ENCODE data around the gene TMEM236.
A peak's percentile ranks its signal among the peaks of the same experiment; 100 is the strongest.

TMEM236 gene

DNA sequence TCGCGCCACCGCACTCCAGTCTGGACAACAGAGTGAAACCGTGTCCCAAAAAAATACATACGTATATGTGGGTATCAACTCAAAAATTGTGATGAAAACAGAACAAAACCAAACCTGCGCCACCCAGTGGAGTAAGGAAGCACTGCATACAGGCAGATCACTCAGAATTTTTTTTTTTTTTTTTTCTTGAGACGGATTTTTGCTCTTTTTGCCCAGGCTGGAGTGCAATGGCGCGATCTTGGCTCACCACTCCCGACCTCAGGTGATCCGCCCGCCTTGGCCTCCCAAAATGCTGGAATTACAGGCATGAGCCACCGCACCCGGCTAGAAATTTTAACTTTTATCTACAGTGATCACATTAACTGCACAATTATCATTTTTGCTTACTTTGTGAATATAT, 9.1 kb upstream of the TMEM236 start:
- DNase-seq, result peak; percentile 54

GRCh38 chr10:17743437-17743836, 8.6 kb upstream of the TMEM236 start:
- peak; percentile 17 for DNase-seq

DNA sequence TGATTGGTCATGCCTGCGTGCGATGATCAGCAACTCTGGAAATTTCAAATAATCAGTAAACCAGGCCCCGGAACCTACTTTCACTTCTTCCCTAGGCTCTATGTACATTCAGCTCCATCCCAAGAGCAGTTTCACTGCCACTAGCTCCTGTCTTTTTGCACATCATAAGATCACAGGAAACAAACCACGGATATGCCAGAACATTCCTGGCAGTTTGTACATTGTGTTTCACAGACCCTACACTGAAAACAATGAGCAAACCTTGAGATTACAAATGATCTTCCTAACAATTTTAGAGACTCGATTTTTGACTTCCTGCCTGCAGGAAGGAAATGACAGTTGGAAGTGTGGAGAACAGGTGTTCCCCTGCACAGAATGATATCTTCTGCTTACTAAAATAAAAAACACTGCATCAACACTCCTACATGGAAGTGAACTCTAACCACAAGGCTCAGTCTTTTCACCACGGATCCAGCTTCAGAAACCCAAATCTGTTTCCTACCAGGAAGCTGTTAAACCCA, 7.6 kb upstream of the TMEM236 start:
- peak; percentile 55 for DNase-seq

- no peak for DNase-seq
These were observed 4.0 kb upstream of the TMEM236 start for GRCh38 chr10:17747883-17748550.

- DNase-seq, result no peak
These were observed 2.1 kb upstream of the TMEM236 start for GRCh38 chr10:17749890-17750289.

DNA sequence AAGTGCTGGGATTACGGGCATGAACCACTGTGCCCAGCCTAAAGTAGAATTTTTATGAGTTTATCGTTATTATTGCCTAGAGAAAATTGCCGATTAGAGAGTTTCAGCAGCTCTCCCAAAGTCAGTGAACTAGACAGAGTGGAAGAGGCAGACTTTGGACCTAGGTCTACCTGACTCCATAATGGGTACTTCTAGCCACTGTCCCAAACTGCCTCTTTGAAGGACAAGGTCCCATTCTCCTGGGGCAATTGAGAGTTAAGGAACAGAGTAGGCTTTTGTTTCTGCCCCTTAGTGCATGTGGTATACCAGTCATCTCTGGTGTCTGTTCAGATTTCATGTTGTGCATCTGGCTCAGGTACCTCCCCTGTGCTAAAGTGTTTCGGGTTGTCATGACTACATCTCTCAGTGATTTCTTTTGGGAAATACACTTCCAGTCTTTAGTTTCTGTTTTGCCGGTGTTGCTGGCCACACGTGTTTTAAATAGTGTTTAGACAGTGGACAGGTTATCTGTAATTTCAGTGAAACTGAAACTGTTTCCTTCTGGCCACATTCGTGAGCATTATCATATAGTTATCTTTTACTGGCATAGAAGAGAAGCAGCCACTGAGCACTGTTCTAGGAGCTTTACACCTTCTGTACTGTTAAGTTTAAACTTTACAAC, 4.7 kb downstream of the TMEM236 start:
- peak; percentile 24 for DNase-seq

DNA sequence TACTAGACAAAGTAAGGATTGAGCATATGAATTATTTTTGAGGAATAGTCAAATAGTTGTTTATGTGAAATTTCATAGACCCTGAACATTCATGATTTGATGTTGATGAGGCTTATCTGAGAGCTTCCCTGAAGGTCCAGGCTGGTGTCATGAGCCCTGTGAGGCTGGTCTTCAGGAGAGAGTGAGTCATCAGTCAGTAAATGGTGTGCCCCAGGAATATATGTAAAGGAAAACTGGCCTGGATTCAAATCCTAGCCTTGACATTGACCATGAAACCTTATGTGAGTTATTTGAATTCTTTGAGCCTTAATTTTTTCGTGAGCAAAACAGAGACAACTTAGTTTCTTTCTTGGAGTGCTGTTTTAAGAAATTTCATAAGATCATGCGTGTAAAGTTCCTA, 6.2 kb downstream of the TMEM236 start:
- no peak for DNase-seq

GRCh38 chr10:17758896-17759295, 6.9 kb downstream of the TMEM236 start:
- no peak for DNase-seq

GRCh38 chr10:17764142-17764541, 12.1 kb downstream of the TMEM236 start:
- DNase-seq, result no peak

DNA sequence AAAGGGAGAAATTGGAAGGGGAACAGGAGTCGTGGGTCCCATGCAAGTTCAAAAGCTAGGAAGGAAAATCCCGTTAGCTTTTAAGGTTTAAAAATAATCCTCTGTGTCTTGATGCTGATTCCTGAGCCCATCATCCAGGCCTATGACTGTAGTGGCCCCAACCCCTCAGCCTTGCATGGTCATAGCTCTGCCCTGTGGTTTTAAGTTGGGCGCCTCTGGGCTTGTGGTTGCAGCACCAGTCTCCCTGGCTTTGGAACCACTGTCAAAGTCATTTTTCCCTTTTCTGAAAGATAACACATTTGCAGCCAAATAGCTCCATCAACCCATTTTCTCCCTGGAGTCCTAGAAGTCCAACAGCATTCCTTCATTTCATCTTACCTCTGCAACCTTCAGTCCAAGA, 13.6 kb downstream of the TMEM236 start:
- no peak for DNase-seq

DNA sequence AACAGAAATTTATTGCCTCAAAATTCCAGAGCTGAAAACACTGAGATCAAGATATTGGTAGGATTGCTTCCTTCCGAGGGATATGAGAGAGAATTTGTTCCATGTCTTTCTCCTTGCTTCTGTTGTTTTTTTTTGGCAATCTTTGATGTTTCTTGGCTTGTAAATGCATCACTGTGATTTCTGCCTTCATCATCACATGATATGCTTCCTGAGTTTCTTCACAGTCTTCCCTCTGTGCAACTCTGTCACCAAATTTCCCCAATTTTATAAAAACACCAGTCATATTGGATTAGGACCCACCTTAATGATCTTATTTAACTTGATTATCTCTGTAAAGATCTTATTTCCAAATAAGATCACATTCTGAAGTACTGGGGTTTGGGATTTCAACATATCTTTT, 14.7 kb downstream of the TMEM236 start:
- DNase-seq, result peak; percentile 38

- DNase-seq, result peak; percentile 67
These were observed 16.5 kb downstream of the TMEM236 start for GRCh38 chr10:17768496-17768895.

- DNase-seq, result no peak
These were observed 17.0 kb downstream of the TMEM236 start for GRCh38 chr10:17768957-17769356.

GRCh38 chr10:17771017-17771416, 19.0 kb downstream of the TMEM236 start:
- peak; percentile 75 for DNase-seq

GRCh38 chr10:17779784-17780183, 27.8 kb downstream of the TMEM236 start:
- DNase-seq, result no peak

DNA sequence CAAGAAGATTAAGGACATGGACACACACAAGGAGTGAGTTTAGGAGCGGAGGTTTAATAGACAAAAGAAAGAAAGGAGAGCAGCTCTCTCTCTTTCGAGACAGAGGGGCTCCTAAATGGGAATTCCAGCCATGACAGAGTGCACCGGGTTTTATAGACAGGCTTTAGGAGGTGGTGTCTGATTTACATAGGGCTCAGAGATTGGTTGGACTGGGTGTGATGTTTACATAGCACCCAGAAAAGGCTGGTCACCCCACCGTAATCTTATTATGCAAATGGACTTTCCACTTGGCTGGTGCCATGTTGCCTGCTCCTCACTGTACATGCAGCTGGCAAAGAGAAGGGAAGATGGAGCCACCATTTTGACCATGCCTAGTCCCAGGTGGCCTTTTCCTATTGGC, 28.7 kb downstream of the TMEM236 start:
- DNase-seq, result no peak

DNA sequence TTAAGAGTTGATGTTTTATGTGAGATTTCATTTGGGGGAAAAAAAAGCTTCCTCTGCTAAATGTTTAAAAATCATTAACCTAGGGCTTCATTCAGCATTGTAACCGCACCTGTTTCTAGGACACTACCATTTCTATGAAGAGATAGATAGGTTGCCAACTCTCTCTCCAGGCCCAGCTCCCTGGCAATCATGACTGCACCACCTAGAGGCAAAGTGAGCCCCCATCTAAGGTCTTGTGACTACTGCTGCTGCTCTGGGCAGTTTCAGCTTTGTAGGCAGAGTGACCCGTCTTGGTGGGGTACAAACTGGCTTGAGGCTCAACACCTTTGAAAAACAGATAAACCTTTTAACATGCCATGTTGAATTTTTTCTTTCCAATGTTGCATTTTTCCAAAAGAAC, 29.9 kb downstream of the TMEM236 start:
- DNase-seq, result no peak

GRCh38 chr10:17782921-17783665, 31.1 kb downstream of the TMEM236 start:
- no peak for DNase-seq

DNA sequence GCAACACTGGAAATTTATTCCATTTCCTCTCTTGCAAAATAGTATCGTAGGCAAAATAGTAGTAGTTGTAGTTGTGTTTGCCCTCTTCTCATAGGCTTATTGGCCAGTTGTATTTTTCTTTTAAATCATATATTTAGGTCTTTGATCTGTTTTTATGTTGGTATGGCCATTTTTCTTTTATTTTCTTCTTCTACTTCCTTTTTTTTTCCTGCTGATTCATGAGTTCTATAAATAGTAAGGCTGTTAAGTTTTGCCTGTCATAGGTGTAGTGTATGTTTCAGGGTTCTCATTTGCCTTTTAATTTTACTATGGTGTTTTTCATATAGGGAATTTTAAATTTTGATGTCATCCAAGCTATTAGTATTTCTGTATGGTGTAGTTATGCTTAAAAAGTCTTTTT, 31.8 kb downstream of the TMEM236 start:
- no peak for DNase-seq

DNA sequence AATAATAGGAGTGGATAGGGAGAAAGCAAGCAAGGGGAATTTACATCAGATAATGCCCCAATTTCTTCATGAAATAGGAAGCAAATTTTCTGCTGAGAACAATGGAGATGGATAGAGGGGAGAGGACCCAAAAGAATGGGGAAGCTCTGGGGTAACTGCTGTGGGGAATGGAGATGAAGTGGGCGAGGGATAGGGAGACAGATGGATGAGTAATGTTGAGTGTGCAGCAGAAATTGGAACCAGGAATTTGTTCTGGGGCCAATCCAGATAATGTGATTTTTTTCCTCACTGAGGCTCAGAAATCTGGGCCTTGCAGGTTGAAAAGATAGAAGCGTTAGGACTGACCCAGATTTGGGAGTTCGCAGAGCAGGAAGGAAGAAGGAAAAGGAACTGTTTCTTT, 32.7 kb downstream of the TMEM236 start:
- DNase-seq, result peak; percentile 48

DNA sequence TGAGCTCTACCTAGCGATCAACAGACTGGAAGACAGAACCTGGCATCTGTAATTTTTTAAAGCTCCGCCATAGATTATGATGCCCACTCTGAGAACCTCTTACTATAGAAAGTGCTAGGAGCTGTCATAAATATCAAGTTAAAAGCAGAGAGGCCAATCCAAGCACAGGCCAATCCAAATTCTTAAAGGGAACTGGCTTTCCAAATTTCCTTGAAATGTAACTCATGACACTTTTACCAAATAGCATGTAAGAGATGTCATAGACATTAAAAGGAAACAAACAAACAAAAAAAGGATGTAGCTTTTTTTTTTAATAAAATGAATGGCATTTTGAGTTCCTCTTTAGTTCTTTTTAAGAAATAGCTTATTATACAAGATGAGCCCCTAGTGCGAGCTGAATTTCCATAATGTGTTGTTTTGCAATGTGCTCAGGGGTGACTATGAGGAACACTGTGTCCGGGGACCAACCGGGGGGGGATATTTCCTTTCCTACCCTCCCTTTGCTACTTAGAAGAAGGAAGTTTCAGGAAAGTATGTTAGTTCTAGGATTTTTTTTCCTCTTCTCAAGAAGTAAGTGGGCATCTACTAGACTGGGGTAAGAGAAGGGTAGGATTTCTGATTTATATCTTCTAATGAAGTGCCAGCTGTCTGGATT, 33.4 kb downstream of the TMEM236 start:
- DNase-seq, result peak; percentile 85

DNA sequence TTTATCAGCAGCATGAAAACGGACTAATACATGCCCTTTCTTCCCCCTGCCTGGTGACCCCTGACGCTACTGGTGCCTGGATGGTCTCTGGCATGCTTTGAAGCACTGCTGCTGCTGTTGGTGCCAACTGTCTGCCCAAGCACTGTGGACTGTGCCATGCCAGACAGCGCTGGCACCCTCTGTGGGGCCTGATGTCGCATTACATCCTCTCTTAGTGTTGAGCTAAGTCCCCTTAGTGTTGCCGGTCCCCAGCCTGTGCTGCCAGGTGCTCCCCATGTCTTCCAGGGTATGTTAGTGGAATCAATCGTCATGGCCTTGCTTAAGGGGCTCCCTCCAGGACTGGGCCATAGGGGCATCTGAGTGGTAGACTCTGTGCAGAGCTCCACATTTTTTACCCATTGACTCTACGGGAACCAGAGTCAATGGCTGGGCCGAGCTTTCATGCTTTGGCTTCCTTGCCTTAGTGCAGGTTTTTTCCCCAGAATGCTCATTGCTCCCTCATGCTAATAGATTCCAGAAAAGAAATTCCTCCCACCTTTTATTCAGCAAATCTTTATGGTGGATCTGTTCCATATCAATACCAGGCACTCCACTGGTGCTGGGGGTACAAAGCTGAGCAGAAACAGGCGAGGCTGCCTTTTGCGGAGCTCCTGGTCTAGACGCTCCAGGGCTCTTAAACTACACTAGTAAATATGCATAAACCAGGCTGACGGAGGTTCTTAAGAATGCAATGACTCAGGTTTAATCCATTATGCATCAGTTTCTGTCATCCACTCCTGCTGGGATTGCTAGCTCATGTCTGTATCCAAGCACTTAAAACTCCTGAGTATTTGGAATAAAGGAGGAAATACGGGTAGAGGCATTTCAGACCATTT, 35.3 kb downstream of the TMEM236 start:
- DNase-seq, result no peak
